IMR-90 (cell line): ENCODE results near the gene LRRC40.

Experiments used
- CTCF ChIP-seq: conservative IDR thresholded peaks from 2 replicates; pipeline ENCODE4 v1.5.1; 2012; ENCODE audit warnings: mild to moderate bottlenecking, low read depth, low read length, improper control_type of control experiment
- POLR2A ChIP-seq: IDR thresholded peaks from 2 replicates; pipeline ENCODE4 v1.6.1; 2012; ENCODE audit warnings: mild to moderate bottlenecking, low read depth, low read length

DNA sequence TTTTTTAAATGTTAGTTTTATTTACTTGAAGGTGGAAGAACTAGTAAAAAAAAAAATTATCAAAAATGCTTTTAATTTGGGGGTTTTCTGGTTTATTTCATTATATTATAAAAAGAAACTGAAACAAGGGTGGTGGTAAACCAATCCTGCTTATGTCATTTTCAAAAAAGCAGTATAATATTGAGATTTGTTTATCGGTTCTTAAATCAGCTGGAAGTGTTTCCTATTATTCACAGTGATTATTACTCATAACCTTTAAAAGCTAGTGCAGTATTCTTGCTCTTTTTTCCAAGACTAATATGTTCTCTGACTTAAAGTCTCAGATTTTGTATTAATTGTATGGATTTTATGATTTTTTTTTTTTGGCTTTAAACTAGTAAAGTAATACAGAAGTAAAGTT, 5.4 kb upstream of the LRRC40 start:
- TF ChIP-seq POLR2A (no peak), CTCF (no peak)
